Measurements from ENCODE around the gene DHX34.
"Not testable (repeated sequence)": the region's sequence is repeated elsewhere in the genome, so short reads cannot be mapped to it uniquely, and the experiment has no call there.

Gene DHX34

GRCh38 chr19:47362321-47362720, 13.2 kb downstream of the DHX34 start:
- H3K9me3 ChIP-seq (ENCODE audit: insufficient read depth, low read length) = no peaks in the 10 kb centered on the region
- H3F3A ChIP-seq (ENCODE audit: insufficient read depth) = no peaks in the 10 kb centered on the region
- H4K20me1 ChIP-seq (ENCODE audit: low read depth, low read length) = no peaks in the 10 kb centered on the region
- no peak overlapping the region for H3K4me3 ChIP-seq (ENCODE audit: insufficient read depth, low read length, poor library complexity, severe bottlenecking)
- H3K9ac ChIP-seq (ENCODE audit: low read length) = no peak overlapping the region
- no peaks in the 10 kb centered on the region for H3K27me3 ChIP-seq (ENCODE audit: low read length)
- H3K4me2 ChIP-seq (ENCODE audit: low read depth, low read length, poor library complexity, severe bottlenecking) = no peak overlapping the region
- no peak overlapping the region for H2AFZ ChIP-seq (ENCODE audit: low read depth, low read length, severe bottlenecking)
- H3K27ac ChIP-seq (ENCODE audit: low read depth, low read length) = no peak overlapping the region
- TF ChIP-seq EZH2phosphoT487 (conservative IDR thresholded peaks at IDR 0.05; ENCODE audit: low read length) = no peak
- TF ChIP-seq CTCF (IDR thresholded peaks at IDR 0.05; ENCODE audit: insufficient read depth, low read length, poor library complexity, severe bottlenecking) = no peak
- no peaks in the 10 kb centered on the region for H3K79me2 ChIP-seq (ENCODE audit: insufficient read depth, low read length)
- H3K36me3 ChIP-seq (ENCODE audit: low read length) = no peaks in the 10 kb centered on the region
- no peaks in the 10 kb centered on the region for H3K9me2 ChIP-seq (replicated peaks; ENCODE audit: insufficient read depth, low read length)

GRCh38 chr19:47363758-47364531, 14.8 kb downstream of the DHX34 start:
- Histone ChIP-seq H4K20me1 (ENCODE audit: low read depth, low read length) (no peaks in the 10 kb centered on the region), H3F3A (ENCODE audit: insufficient read depth) (no peaks in the 10 kb centered on the region), H2AFZ (ENCODE audit: low read depth, low read length, severe bottlenecking) (no peak overlapping the region), H3K27ac (ENCODE audit: low read depth, low read length) (no peak overlapping the region), H3K4me3 (ENCODE audit: insufficient read depth, low read length, poor library complexity, severe bottlenecking) (no peak overlapping the region), H3K4me2 (ENCODE audit: low read depth, low read length, poor library complexity, severe bottlenecking) (no peak overlapping the region), H3K27me3 (ENCODE audit: low read length) (no peaks in the 10 kb centered on the region), H3K79me2 (ENCODE audit: insufficient read depth, low read length) (no peaks in the 10 kb centered on the region), H3K36me3 (ENCODE audit: low read length) (no peaks in the 10 kb centered on the region), H3K9ac (ENCODE audit: low read length) (no peak overlapping the region), H3K9me2 (replicated peaks; ENCODE audit: insufficient read depth, low read length) (no peaks in the 10 kb centered on the region), H3K9me3 (ENCODE audit: insufficient read depth, low read length) (no peaks in the 10 kb centered on the region)
- no peak for TF ChIP-seq EZH2phosphoT487 (conservative IDR thresholded peaks at IDR 0.05; ENCODE audit: low read length)

DNA sequence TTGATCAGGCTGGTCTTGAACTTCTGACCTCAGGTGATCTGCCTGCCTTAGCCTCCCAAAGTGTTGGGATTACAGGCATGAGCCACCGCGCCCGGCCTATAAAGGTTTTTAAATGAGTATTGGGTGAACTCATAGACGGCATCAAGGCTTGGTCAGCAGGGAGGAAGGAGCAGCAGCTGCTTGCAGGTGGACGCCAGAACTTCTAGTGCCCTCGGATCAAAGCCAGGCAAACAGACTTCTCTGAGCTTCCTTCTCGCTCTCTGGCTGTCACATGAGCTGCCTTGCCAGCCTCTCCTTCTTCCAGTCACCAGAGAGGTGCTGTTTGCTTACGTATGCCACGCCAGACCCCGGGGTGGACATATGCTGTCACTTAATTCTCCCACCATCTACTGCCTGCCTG, 16.3 kb downstream of the DHX34 start:
- H3K4me2 ChIP-seq (ENCODE audit: low read depth, low read length, poor library complexity, severe bottlenecking); H3K36me3 ChIP-seq (ENCODE audit: low read length); H3K9me2 ChIP-seq (replicated peaks; ENCODE audit: insufficient read depth, low read length); H4K20me1 ChIP-seq (ENCODE audit: low read depth, low read length); H3K27ac ChIP-seq (ENCODE audit: low read depth, low read length); H3F3A ChIP-seq (ENCODE audit: insufficient read depth); H3K4me3 ChIP-seq (ENCODE audit: insufficient read depth, low read length, poor library complexity, severe bottlenecking); H3K27me3 ChIP-seq (ENCODE audit: low read length); H2AFZ ChIP-seq (ENCODE audit: low read depth, low read length, severe bottlenecking); H3K9ac ChIP-seq (ENCODE audit: low read length); H3K79me2 ChIP-seq (ENCODE audit: insufficient read depth, low read length); H3K9me3 ChIP-seq (ENCODE audit: insufficient read depth, low read length): not testable (repeated sequence)

GRCh38 chr19:47370045-47370611, 21.0 kb downstream of the DHX34 start:
- Histone ChIP-seq H3K4me2 (ENCODE audit: low read depth, low read length, poor library complexity, severe bottlenecking) (no peak overlapping the region), H4K20me1 (ENCODE audit: low read depth, low read length) (no peaks in the 10 kb centered on the region), H3K9me3 (ENCODE audit: insufficient read depth, low read length) (no peaks in the 10 kb centered on the region), H2AFZ (ENCODE audit: low read depth, low read length, severe bottlenecking) (no peak overlapping the region), H3K27ac (ENCODE audit: low read depth, low read length) (no peak overlapping the region), H3K36me3 (ENCODE audit: low read length) (no peaks in the 10 kb centered on the region), H3F3A (ENCODE audit: insufficient read depth) (no peaks in the 10 kb centered on the region), H3K4me3 (ENCODE audit: insufficient read depth, low read length, poor library complexity, severe bottlenecking) (no peak overlapping the region), H3K27me3 (ENCODE audit: low read length) (no peaks in the 10 kb centered on the region), H3K9me2 (replicated peaks; ENCODE audit: insufficient read depth, low read length) (no peaks in the 10 kb centered on the region), H3K9ac (ENCODE audit: low read length) (no peak overlapping the region), H3K79me2 (ENCODE audit: insufficient read depth, low read length) (no peaks in the 10 kb centered on the region)
- TF ChIP-seq CTCF (IDR thresholded peaks at IDR 0.05; ENCODE audit: insufficient read depth, low read length, poor library complexity, severe bottlenecking) (no peak), EZH2phosphoT487 (conservative IDR thresholded peaks at IDR 0.05; ENCODE audit: low read length) (no peak)

Measured in SU-DHL-6 (cell line).